Skeletal muscle satellite cell (primary cell): ENCODE measurements around the gene MAP2K3.
"Not testable (repeated sequence)": the region's sequence is repeated elsewhere in the genome, so short reads cannot be mapped to it uniquely, and the experiment has no call there.

Source experiments
- H3K27me3 ChIP-seq: 2 replicates; pipeline ENCODE4 v1.7.0; 2013; ENCODE audit warnings: low read length; ENCODE audit not compliant: control insufficient read depth, insufficient read depth
- H3K36me3 ChIP-seq: 2 replicates; pipeline ENCODE4 v1.7.0; 2013; ENCODE audit warnings: mild to moderate bottlenecking, control low read depth, low read length; ENCODE audit not compliant: insufficient read depth
- H3K4me1 ChIP-seq: 2 replicates; pipeline ENCODE4 v1.7.0; 2013; ENCODE audit warnings: low read length; ENCODE audit not compliant: control insufficient read depth, insufficient read depth
- H3K4me2 ChIP-seq: 2 replicates; pipeline ENCODE4 v1.7.0; 2013; ENCODE audit warnings: mild to moderate bottlenecking, low read length
- H3K4me3 ChIP-seq: 2 replicates; pipeline ENCODE4 v1.7.0; 2013; ENCODE audit warnings: low read length
- H3K9ac ChIP-seq: 2 replicates; pipeline ENCODE4 v1.7.0; 2013; ENCODE audit warnings: mild to moderate bottlenecking, low read depth, low read length, moderate library complexity
- H3K9me3 ChIP-seq: replicated peaks from 2 replicates; pipeline ENCODE4 v1.7.0; 2013; ENCODE audit warnings: mild to moderate bottlenecking, control low read depth, low read length

MAP2K3 gene

DNA sequence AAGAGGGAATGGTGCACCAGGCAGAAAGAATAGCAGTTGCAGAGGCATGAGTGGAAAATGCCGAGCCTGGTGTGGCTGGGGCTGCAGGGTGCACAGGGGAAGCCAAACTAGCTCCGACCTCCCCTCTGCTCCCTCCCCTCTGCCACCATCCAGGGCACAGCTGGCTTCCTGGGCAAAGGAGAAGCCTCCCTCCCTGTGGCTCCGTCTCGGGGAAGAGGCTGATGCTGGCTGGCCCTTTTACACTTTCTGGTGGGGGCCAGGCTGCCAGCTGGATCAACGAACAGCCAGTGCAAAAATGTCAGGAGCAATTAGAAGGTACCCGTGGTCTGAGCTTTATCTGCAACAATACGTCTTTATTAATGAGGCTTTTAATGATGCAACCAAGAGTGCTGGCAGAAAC lies 54.5 kb downstream of the MAP2K3 start:
- peaks cover 4% of the 10 kb centered on the region for H3K27me3 ChIP-seq
- no peaks in the 10 kb centered on the region for H3K9me3 ChIP-seq
- no peak overlapping the region for H3K9ac ChIP-seq
- no peaks in the 10 kb centered on the region for H3K4me1 ChIP-seq
- no peak overlapping the region for H3K4me3 ChIP-seq
- no peaks in the 10 kb centered on the region for H3K36me3 ChIP-seq
- no peak overlapping the region for H3K4me2 ChIP-seq

GRCh38 chr17:21339571-21339970 lies 55.1 kb downstream of the MAP2K3 start:
- H3K4me2 ChIP-seq, H3K36me3 ChIP-seq, H3K27me3 ChIP-seq, H3K4me1 ChIP-seq, H3K9ac ChIP-seq, H3K9me3 ChIP-seq, H3K4me3 ChIP-seq: not testable (repeated sequence)

DNA sequence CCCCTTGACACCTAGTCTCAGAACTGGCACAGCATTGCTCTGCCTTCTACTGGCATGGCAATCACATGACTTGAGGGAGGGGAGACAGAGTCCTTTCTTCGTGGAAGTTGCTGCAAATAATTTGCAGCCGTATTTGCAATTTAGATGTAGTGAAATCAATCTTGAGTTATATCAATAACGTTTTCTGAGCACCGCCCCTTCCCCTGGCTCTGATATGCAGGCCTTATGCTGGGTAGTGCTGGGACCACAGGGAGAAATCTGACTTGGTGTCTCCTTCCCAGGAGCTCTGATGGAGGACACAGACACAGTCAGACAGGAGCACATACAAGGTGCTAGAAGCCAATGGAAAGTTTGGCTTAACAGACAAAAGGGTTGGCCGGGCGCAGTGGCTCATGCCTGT lies 55.9 kb downstream of the MAP2K3 start:
- not testable (repeated sequence) for H3K4me3 ChIP-seq, H3K27me3 ChIP-seq, H3K9me3 ChIP-seq

GRCh38 chr17:21341279-21341678 lies 56.8 kb downstream of the MAP2K3 start:
- H3K9ac ChIP-seq, H3K9me3 ChIP-seq, H3K4me1 ChIP-seq, H3K4me3 ChIP-seq, H3K4me2 ChIP-seq, H3K36me3 ChIP-seq: not testable (repeated sequence)
- H3K27me3 ChIP-seq, result peaks cover 11% of the 10 kb centered on the region

More for the DNA sequence above, 55.9 kb downstream of the MAP2K3 start:
- H3K36me3 ChIP-seq, H3K4me2 ChIP-seq, H3K9ac ChIP-seq, H3K4me1 ChIP-seq: not testable (repeated sequence)

DNA sequence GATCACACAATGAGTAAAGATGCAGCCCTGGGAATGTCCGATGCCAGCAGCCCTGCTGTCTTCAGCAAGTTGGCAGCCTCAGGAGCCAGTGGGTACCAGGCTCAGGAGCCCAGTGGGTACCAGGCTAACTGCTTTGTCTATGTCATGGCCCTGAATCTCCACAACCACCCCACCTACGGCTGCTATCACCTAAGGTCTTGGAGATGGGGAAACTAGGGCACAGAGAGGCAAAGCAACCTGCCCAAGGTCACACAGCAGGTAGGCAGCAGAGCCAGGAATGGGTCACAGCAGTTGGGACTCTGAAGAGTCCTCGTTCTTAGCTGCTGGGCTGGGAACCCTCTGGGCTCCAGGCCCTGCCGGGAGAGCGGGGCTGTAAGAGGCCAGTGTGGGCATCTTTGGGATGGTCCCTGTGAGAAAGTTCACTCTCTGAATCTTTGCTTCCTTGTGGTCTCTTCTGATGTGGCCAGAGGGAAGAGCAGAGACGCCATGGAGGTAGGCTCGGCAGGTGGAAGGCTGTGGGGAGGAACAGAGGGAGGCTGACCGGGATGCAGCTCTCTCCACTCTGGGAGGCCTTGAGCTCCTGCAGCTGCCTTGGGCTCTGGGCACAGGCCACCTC lies 57.5 kb downstream of the MAP2K3 start:
- H3K9ac ChIP-seq, H3K4me3 ChIP-seq, H3K4me2 ChIP-seq, H3K9me3 ChIP-seq, H3K36me3 ChIP-seq, H3K4me1 ChIP-seq: not testable (repeated sequence)
- H3K27me3 ChIP-seq, result peaks cover 11% of the 10 kb centered on the region

DNA sequence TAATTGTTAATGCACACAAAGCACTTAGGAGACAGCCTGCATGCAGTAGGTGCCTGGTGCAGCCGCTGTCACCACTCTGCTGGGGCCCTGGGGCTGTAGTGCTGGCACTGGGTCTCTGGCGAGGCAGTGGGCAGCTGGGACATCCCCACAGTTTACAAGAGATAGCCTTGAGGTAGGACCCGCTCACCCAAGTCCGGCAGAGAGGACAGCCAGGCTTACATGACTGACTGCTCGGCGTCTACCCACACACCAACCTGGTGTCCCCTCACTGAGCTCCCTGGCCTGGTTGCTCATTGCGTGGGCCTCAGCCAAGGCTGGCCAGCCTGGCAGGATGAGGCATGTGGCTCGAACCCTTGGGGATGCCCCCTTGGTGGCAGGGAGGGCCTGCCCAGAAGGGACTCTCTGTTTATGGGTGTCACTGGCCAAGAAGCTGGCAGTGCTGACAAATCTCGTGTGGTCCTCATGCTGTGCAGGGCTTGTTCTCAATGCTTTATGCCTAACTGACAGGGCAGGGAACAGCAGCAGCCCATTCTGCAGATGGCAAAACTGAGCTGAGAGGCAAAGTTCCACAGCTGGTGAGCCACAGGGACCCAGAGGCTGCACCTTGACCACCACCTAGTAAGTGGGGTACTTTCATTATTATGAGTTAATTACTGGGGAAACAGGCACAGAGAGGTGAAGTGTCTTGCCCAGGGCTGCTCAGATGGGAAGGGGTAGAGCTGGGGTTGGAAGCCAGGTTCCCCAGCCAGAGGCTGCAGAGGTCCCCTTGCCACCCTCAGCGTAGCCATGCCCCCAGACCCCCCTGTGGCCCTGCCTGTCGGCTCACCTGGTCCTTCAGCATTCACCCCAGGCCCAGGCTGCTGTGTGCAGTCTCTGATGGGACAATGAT lies 58.8 kb downstream of the MAP2K3 start:
- H3K36me3 ChIP-seq, H3K9me3 ChIP-seq, H3K9ac ChIP-seq, H3K4me2 ChIP-seq, H3K4me3 ChIP-seq, H3K27me3 ChIP-seq, H3K4me1 ChIP-seq: not testable (repeated sequence)

GRCh38 chr17:21344801-21345200 lies 60.3 kb downstream of the MAP2K3 start:
- not testable (repeated sequence) for H3K9ac ChIP-seq, H3K36me3 ChIP-seq, H3K4me3 ChIP-seq, H3K9me3 ChIP-seq, H3K27me3 ChIP-seq, H3K4me2 ChIP-seq, H3K4me1 ChIP-seq

GRCh38 chr17:21345236-21345635 lies 60.7 kb downstream of the MAP2K3 start:
- H3K9ac ChIP-seq, result no peak overlapping the region
- no peaks in the 10 kb centered on the region for H3K4me1 ChIP-seq
- no peak overlapping the region for H3K4me2 ChIP-seq
- peaks cover 7% of the 10 kb centered on the region for H3K27me3 ChIP-seq
- H3K4me3 ChIP-seq, result no peak overlapping the region
- no peaks in the 10 kb centered on the region for H3K36me3 ChIP-seq
- no peaks in the 10 kb centered on the region for H3K9me3 ChIP-seq

DNA sequence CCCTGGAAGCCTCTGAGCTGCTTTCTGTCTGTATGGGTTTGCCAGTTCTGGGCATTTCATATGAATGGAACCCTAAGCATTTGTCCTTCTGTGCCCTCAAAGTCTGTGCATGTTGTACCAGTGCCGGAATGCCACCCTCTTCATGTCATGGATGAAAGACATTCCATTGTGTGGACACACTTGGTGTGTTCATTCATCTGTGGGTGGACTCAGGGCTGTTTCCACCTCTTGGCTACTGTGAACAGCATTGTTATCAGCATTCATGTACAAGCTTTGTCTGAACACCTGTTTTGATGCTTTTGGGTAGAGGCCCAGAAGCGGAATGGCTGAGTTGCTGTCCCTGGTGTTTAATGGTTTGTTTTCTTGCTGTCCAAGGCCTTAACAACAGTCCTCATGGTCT lies 61.6 kb downstream of the MAP2K3 start:
- H3K36me3 ChIP-seq, H3K27me3 ChIP-seq: not testable (repeated sequence)

DNA sequence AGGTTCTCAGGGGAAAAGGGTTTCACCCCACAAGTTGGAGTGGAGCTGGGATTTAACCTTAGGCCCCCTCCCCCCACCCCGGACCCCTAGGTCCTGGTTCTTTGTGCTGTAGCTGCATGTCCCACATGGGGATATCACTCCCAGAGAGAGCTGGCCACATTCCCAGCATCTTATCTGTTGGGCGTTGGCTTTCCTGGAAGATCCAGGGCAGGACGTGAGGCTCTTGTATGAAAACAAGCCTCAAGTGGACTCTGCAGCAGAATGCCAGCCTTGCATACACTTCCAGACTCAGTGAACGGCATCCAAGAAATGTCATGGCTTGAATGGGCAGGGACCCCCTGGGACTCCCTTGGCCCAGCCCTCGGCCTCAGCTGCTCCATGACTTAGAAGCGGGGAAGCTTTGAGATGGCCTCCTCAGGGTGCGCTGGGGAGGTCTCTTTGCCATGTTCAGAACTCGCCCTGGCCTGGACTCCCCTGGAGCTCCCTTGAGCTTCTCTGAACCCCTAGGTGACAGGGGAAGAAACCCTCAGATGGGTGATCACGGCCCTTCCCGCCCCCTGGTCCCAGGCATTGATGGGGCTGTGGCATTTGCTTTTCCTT lies 62.2 kb downstream of the MAP2K3 start:
- not testable (repeated sequence) for H3K4me3 ChIP-seq, H3K4me2 ChIP-seq, H3K4me1 ChIP-seq, H3K36me3 ChIP-seq, H3K9me3 ChIP-seq, H3K27me3 ChIP-seq, H3K9ac ChIP-seq

More for the DNA sequence above, 61.6 kb downstream of the MAP2K3 start:
- not testable (repeated sequence) for H3K4me1 ChIP-seq, H3K9ac ChIP-seq, H3K4me2 ChIP-seq, H3K9me3 ChIP-seq, H3K4me3 ChIP-seq

DNA sequence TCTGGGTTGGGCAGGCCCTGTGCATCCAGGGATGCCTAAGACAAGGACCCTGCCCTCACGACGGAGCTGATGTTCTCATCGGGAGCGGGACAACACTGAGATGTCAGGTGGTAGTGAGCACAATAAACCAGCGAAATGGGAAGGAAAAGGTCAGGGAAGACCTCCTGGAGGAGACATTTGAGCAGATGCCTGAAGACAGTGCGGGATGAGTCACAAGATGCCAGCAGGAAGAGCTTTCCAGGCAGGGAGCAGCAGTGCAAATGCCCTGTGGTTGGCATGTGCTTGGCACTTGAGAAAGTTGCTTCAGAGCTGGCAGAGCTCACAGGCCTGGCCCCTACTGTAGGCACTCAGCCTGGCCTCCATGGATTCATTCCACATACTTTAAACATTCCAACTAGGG lies 63.1 kb downstream of the MAP2K3 start:
- not testable (repeated sequence) for H3K9ac ChIP-seq, H3K4me1 ChIP-seq, H3K27me3 ChIP-seq, H3K4me3 ChIP-seq, H3K36me3 ChIP-seq, H3K9me3 ChIP-seq, H3K4me2 ChIP-seq
